HT1080 (cell line): ENCODE results near the gene EIF6. TPM values are rescaled to one million over a fixed set of nuclear protein-coding genes. Genes with fewer than 3 reads are reported as not detected.
A peak's percentile ranks its signal among the peaks of the same experiment; 100 is the strongest.

ENCODE experiments used
- DNase-seq: peaks from one replicate; pipeline ENCODE4 v3.0.0-alpha.2; 2015; ENCODE audit warnings: low read depth
- total RNA-seq: library from RNA; depleted of rRNA; stranded (reverse); fragments of >200 nt; shearing (Covaris generic); gene quantifications from 2 replicates; pipeline ENCODE4 v1.2.3, GENCODE V29; 2014

EIF6 gene
- total RNA-seq, 1 experiment from 2014 or later, result 516 TPM

DNA sequence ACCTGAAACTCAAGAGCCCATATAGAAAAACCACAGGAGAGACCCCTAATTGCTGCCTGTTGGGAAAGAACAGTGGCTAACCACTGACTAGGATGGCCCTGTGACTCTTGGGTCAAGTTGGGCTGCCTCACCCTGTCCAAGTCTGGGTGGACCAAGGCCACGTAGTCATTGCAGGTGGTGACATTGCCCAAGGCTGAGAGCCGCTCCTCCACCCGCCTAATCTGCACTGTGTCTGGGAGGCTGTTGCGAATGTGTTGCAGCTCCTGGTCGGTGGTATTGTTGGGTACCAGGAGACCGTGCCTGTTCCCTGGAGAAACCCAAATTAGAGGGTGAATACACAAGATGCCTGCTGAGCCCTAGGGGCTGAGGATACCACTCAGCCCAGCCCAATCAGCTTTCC lies 4.0 kb downstream of the EIF6 start:
- no peak for DNase-seq

DNA sequence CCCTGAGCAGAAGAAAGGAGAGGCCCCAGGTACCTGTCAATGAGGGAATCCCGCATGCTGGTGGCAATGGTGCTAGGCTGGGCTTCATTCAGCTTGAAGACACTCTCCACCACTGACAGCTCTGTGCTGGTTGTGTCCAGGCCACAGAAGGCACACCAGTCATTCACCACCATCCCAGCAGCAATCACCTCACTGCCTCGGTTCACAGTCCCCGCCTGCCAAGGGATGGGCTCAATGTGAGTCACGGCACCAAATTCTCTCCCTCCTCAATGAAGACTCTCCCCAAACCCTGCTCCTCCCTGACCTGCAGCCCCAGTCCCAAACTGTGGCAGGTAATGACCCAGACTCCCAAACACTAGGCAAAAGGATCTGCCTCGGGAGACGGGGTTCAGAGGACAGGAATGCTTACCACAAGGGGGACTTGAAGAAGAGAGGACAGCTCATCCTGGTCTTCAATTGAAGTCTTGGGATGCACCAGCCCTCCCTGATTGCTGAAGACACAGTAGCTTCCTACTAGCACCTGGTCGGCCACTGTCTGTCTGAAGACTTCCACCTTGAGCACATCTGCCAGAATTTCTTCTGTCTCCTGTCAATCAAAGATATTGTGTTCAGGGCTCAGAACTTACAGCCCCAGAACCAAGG lies 4.9 kb downstream of the EIF6 start:
- DNase-seq, result no peak

DNA sequence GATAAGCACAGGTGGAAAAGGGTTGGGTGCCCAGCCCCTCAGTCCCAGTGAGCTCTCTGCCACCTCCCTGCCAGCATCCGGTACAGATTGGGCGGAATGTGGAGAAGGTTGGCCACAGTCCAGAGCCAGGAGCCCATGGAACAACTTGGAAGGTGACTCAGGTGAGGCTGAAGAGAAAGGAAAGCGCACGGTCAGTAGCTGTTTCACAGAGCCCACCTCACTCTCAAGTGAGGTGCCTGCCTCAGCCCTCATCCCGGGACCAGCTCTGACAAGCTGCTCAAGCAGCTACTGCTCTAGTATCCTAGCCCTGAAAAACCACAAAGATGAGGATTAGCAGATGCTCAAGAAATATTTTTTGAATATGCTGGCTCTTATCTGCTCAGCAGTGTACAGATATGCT lies 5.5 kb downstream of the EIF6 start:
- no peak for DNase-seq

DNA sequence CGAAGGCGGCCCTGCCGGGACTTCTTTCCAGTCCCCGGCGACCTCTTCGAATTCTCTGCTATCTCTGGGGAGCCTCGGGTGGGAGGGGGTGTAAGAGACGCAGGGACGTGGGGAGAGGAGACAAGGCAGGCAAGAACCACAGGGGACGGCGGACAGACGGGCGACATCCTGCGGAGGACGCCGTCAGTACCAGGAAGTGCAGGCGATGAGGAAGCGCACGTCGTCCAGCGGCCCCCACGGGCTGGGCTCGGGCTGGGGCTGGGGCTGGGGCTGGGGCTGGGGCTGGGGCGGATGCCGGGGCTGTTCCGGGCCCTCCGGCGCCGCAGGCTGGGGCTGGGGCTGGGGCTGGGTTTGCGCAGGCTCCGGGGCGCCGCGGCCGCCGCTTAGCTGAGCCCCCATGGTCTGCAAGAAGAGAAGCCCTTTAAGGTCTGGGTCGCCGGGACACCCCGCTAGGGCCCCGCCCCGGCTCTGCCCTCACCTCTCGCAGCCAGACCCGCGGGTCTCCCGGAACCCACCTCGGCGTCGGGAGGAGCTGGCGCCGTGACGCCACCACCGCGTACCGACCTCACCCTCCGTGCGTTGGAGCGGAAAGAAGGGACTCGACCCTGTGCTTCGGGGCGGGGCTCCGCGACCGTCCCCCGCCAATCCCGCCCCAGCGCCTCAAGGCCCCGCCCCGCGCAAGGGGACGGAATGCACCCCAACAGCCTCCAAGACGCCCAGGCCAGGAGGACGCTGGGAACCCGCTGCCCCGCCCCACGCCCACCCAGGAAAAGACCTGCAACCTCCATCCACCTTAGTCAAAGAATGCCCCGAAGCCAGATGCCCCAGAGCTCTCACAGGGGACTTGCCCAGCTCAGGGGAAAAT lies 6.8 kb downstream of the EIF6 start, which contains the start of gene MMP24OS:
Gene MMP24OS, minus strand, starts transcription at position 592 of the 865 bp plus-strand sequence. Its CDS starts 193 bp downstream, at position 399.
- peak; percentile 77 for DNase-seq

DNA sequence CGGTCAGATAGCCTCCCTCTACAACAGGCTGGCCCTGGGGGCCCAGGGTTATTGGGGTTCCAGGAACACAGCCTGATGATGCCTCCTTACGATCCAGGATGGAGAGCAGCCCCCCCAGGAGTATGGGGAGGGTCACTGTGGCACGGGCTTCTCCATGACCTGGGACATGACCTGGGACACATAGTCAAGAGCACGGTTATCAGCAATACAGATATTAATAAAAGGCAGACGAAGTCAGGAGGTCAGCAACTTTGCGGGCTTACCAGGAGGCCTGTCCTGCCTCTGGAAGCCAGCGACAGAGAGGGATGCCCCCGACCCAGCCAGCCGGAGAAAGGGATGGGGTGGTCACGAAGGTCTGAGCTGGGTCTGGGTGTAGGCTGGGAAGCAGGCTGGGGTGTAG lies 7.4 kb downstream of the EIF6 start:
- DNase-seq, result no peak

DNA sequence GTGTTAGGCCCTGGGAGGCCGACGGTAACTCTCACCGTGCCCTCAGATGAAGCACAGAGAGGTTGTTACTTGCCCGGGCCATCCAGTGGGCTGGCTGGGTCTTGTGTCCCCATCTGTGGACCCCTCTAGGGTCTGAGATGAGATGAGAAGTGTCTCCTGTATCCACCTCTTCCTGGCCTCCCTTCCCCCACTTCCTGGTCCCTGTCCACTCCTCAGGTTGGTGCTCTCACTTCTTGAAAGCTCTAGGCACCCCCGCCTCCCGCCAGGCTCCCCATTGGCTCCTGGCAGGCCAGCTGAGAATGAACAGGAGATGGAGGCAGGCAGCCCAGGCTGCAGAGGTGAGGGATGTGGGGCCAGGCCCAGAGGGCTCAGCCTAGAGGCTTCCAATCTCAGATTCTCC lies 8.2 kb downstream of the EIF6 start:
- no peak for DNase-seq

DNA sequence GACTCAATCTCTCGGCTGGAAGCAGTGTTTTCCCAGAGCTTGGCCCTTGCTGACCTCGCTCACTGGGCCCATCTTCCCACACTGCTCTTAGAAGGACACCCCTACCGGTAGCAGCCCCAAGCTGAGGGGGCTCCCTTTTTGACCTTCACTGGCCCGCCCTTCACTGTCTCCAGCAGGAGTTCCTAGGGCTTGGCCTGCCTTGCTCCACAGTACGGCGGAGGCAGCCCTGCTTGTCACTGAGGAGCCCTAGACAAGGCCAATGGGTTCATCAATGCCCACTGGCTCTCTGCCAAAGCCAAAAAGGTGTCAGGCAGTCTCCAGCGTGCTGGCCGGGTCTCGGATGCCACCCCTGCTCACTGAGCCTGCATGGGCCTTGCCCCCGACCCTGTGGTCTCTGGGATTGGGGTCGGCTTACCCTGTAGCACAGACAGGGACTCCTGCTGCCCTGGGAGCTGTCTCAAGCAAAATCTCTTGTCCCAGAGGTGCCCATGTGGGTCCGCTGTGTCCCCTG lies 8.8 kb downstream of the EIF6 start:
- DNase-seq, result no peak

DNA sequence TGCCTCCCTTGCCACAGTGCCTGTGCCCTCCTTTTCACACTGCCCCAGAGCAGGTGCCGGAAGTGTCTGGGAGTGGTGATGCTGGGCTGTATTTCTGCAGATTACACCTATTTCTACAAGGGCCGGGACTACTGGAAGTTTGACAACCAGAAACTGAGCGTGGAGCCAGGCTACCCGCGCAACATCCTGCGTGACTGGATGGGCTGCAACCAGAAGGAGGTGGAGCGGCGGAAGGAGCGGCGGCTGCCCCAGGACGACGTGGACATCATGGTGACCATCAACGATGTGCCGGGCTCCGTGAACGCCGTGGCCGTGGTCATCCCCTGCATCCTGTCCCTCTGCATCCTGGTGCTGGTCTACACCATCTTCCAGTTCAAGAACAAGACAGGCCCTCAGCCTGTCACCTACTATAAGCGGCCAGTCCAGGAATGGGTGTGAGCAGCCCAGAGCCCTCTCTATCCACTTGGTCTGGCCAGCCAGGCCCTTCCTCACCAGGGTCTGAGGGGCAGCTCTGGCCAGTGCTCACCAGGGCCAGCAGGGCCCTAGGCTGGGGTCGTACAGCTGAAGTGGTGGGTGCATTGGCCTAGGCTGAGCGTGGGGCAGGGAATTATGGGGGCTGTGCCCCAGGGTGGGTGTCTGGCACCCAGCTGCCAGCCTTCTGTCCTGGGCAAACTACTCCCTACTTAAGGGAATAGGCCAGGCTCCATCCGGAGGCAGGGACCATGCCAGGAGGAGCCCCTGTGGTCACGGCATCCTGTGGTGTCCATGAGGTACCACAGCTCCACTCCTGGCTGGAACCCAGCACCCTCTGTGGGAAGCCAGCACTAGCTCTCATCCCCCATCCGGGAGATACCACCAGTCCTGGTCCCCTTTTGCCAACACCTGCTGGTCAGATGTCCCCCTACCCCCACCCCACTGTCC lies 10.1 kb downstream of the EIF6 start:
- DNase-seq, result no peak

DNA sequence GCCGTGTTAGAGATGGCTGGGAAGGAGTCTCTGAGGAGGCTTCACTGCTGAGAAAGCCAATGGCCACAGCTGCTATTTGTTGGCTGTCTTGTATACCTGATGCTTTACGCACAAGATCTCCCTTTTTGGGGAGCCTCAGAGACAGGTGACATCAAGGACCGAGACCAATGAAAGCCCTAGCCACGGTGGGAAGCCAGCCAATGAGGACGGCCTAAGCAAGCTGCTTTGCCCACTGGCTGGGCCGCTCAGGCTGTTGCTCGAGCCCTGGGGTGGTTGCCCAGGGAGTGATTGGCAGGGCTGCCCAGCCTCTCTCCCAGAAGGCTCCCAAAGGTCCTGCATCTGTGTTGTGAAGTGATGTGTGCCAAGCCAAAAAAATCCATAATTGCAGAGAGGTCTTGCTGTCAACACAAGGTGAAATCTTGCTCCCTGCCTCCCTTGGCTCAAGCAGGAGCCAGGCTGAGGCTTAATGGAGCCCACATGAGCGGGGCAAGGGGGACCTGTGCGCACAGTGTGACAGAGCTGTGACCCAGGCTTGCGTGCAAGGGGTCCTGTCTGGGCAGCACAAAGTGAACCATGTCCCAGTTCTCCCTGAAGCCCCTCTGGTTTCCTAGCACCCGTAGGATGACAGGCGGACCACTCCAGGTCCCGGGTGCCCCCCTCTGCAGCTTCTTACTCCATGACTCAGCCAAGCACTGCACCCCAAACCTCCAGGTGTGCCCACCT lies 11.0 kb downstream of the EIF6 start:
- DNase-seq, result no peak

DNA sequence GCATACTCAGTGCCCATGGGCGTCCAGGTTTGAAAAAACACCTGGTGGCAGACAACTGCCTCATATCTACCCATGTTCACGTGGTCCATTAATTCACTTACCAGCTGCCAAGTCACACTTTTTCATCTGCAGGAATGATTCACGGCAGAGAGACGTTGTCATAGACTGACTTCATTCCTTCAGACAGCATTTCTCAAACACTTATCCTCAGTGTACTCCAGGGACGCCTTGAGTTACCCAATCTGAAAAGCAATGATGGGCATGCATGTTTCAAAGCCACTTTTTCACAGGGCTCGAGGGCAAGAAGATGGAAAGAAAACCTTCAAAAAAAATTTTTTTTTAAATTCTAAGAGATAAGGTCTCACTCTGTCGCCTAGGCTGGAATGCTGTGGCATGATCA lies 12.7 kb downstream of the EIF6 start:
- no peak for DNase-seq

DNA sequence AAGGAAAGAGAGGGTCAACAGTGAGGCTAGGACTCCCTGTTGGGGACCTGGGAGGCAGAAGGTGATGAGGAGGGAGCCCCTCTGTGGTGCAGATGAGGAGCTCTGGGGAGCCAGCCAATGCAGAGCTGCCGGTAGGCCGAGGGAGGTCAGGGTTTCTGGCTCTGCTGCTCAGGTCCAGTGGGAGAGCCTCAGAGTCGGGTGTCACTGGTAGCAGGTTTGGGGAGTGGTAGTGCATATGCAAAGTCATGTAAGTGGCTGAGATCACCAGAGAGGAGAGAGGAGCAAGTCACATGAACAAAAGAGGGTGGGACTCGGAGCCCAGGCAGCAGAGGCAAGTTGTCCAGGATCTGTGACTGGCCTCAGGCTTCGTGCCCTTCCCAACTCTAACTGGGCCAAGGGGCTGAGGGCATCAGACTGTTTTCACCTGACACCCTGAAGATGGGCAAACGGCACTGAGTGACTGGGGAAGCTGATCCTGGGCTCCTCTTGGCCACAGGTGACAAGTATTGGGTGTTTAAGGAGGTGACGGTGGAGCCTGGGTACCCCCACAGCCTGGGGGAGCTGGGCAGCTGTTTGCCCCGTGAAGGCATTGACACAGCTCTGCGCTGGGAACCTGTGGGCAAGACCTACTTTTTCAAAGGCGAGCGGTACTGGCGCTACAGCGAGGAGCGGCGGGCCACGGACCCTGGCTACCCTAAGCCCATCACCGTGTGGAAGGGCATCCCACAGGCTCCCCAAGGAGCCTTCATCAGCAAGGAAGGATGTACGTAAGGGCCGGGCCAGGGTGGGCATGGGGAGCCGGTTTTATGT lies 13.3 kb downstream of the EIF6 start:
- DNase-seq, result no peak

DNA sequence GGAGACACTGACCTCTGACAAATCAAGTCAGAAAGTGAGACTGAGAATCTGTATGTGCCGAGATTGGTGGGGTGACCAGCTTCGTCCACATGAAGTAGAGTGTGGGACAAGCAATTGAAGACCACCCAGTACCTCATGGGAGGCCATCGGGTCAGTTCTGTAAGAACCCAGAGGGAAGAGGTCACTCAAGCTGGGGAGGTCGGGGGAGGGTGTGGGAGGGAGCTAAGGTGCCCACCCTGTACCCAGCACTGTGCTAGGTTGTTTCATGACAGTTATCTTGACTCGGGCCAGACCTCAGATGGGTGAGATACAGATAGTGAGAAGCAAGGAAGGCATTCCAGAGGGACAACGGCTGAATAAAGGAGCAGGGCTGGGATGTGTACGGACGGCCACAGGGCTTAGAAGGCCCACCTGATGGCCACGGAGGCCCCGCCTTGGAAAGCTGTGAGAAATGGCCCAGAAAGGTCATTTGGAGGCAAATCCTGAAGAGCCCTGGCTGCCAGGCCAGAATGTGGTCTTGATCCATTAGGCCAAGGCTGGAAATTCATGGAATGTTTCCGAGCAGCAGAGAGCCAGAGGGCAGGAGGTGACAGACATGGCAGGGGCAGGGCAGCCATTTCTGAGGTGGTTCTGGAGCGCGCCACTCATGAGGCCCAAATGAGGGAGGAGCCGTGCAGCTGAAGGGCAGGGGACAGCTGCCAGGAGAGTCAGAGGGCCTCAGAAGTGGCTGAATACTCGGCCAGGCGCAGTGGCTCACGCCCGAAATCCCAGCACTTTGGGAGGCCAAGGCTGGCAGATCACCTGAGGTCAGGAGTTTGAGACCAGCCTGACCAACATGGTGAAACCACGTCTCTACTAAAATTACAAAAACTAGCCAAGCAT lies 14.3 kb downstream of the EIF6 start:
- no peak for DNase-seq

DNA sequence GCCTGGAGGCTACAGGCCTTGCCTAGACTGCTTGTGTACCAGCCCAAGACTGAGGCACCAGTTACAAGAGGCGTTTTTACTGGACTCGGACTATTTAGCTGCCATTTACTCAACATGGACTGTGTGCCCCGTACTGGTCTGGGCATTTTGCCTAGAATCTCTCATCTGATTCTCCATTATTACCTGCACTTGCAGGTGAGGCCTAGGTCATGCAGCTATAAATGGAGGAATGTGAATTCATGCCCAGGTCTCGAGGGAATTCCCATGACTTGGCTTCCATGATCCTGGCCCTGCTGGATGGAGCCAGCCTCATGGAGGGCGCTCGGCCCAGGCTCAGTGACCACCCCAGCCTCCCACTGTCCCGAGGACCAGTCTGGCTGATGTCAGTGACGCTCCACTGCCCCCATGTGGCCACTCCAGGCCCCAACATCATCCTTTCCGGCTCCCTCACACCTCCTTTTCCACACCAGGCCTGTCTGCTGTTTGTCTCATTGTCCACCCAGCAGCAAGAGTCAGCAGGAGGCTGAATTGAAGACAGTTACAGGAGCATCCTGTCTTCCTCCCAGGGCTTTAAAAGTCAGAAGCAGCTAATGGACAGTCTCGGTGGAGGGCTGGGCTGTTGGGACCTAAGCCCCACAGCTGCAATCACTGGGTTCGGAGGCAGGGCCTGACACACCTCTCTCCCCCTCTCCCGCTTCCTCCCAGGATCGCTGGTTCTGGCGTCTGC lies 15.4 kb downstream of the EIF6 start:
- peak; percentile 76 for DNase-seq

DNA sequence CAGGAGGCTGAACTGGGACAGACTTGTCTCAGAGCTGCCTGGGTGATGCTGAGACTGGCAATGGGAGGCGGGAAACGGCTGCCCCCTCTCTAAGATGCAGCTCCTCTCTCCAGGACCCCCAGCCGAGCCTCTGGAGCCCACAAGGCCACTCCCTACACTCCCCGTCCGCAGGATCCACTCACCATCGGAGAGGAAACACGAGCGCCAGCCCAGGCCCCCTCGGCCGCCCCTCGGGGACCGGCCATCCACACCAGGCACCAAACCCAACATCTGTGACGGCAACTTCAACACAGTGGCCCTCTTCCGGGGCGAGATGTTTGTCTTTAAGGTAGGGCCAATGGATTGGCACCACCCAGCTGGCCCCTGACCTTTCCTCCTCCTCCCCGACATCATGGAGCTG lies 17.5 kb downstream of the EIF6 start:
- no peak for DNase-seq

DNA sequence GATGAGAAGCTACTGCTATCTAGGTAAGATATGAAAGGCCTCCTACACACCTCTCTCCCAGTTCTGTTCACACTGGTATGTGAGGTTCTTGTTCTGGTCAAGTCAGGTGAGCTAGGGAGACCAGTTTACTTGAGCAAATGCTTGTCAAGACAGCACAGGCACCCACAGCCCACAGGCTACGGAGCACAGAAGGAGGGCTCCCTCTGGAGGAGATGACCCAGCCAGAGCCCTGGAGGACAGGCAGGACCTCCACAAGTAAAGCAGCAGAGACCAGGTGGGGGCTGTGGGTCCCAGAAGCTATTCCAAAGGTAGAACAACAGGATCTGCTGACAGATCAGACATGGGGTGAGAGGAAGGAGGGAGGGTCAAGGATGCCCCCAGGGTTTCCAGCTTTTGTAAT lies 19.8 kb downstream of the EIF6 start:
- no peak for DNase-seq

DNA sequence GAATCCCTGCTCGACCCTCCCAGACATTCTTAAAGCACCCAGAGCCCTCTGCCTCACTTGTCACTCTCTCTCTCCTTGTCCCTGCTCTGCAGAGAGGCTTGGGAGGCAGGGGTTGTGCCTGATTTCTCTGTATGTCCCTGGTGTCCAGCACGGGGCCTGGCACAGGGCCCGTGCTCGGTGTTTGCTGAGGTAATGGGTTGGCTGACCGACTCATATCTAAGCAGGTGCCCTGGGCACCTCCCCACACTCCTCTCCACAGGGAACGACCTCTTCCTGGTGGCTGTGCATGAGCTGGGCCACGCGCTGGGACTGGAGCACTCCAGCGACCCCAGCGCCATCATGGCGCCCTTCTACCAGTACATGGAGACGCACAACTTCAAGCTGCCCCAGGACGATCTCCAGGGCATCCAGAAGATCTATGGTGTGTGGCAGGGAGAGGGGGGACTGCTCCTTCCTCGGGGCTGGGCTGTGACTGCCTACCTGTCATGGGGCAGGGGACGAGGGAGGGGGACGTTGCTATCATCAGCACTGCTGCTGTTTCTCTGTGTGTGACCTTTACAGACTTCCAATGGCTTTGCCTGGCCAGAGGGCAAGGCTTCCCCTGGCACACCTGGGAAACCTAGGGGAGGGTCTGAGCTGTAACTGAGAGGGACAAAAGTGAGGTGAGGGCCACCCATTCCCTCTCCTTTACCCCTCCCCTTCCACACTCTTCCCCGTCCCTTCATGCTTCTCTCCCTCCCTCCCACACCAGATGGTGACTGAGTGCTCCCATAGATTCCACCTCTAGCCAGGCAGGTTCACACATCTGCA lies 20.8 kb downstream of the EIF6 start:
- DNase-seq, result no peak

DNA sequence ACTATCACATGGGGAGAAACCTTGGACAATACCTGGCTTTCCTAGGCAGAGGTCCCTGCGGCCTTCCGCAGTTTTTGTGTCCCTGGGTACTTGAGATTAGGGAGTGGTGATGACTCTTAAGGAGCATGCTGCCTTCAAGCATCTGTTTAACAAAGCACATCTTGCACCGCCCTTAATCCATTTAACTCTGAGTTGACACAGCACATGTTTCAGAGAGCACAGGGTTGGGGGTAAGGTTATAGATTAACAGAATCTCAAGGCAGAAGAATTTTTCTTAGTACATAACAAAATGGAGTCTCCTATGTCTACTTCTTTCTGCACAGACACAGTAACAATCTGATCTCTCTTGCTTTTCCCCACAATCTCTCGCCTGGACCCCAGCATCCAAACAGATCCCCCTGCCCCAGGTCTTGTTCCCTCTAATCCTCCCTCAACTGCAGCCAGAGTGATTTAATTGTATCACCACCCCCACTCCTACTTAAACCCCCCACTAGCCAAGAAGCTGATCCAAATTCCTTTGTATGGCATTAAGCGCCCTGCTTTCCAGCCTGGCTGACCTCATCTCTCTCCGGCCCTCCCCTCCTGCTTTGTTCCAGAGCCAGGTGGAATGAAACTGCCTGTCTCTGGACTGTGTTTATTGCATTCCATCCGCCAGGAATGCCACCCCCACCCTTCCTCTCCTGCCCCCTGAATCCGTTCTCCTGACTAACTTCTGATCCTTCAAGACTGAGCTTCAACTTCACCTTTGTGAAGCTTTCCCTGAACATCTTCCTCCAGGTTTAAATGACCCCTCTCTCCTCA lies 21.6 kb downstream of the EIF6 start:
- peak; percentile 66 for DNase-seq
